NCI-H446 (cell line): ENCODE measurements around the gene WDR45B.
A peak's percentile ranks its signal among the peaks of the same experiment; 100 is the strongest.

Source experiments
- DNase-seq, 2 experiments: peaks; one replicate each; lab custom pipeline; 2025; lab: John Stamatoyannopoulos, UW

The WDR45B gene

GRCh38 chr17:82629748-82630147 is 18.5 kb downstream of the WDR45B start:
- no peak for DNase-seq

GRCh38 chr17:82627405-82627804 is 20.8 kb downstream of the WDR45B start:
- no peak for DNase-seq

GRCh38 chr17:82623707-82624106 is 24.5 kb downstream of the WDR45B start:
- DNase-seq: no peak

DNA sequence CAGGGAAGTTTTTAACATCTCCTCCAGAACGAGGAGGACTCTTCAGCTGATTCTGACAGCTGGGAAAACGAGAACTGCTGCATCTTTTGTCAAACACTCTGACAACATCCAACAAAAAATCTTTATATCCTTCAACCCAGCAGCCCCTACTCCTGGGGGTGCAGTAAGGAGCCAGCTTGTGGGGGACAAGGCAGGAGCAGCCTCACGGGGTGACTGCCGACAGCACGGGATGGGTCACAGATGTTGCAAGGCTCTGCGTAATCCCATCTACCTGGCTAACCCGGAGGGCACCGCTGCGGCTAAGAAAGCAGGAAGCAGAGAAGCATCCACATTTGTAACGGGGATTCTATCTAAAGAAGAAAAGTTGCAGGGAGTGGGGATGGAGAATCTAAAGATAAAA is 28.6 kb downstream of the WDR45B start:
- DNase-seq: no peak

DNA sequence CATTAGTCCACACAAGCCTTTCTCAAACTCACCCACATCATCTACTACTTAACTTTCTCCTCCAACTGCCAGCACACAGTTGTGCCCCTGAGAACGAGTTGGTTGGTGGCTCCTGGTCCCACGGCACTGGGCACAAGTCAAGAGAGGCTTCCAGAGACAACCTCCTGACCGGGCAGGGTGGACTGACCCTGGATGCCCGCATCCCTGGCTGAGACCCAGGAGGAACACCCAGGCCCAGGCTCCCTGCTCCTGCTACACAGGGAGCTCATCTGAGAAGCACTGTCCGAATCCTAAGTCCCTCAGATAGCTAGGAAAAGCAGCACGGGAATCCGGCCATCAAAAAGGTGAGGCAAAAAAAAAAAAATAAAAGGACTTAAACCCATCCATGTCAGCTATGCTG is 29.0 kb downstream of the WDR45B start:
- no peak for DNase-seq

GRCh38 chr17:82616021-82616711 is 32.1 kb downstream of the WDR45B start:
- DNase-seq: no peak

DNA sequence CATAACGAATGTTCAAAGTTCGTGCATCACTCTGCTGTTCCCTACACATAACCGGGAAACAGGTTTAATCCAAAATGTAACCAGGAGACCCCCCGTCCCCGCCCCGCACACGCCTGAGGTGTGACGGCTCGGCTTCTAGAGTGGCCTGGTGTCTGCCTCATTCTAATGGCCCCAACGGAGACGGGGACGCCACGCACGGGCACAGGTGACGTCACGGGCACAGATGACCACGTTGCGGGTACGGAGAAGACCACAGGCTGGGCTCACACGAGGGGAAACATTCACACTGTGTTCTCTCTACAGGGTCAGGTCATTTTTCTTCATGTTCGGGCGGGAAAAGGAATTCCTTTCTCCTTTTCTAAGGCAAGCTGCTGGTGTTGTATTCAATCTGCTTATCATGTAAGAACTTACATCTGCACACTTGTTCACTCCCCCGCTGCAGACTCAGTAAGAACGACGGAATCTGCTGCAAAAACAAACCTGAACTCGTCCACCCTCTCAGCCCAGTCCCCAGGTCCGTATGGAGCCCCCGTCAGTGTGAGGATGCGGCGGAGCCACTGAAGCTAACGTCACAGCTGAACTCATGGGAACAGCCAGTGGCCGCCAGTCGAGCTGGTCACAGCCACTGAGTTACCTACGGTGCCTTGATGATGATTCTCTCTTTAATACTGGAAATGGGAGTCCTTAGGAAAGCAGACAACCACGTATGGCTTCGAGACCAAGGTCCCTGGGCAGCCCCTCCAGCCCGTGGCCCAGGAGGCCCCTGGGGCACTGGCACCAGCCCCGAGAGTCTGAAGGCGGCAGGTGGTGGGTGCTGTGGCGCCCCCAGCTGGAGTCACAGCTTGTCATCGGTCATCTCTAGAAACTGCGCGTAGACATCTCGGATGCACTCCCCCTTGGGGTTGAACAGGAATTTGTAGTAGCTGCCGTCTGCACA is 32.9 kb downstream of the WDR45B start:
- DNase-seq: no peak

- no peak for DNase-seq
Measured at GRCh38 chr17:82614095-82614631, 34.1 kb downstream of the WDR45B start.

DNA sequence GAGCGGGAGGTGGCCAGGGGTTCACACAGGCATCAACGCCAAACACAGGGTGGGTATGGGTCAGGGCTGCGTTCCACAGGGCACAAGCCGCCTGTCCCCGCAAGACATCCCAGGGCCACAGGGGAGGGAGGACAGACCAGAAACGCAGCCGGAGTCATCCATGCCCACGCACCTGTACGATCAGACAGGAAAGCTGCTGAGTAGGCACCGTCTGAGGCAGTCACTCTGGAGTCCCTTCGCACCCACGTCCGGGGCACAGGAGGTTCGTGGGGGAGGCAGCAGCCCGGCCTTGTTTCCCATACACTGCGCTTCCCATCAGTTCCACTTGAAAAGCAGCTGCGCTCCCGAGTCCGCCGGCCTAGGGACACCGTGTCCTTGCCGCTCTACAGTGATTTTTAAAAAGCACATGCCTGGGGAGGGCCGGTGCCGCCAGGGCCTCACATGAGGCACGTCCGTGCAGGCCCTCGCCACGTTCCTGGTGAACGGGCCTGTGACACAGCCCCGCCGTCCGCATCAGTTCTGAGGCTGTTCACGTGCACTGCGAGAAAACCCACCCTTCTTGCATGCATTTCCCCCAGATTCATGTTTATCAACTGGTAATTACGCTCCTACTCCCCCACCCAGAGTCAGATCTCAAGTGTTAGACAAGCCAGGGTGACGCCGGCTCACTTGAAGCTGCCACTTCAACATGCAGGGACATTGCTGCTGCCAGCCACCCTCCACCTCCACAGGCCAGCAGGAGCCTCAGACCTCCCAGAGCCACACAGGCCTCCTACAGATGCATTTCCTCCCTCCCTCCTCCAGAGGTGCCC is 34.8 kb downstream of the WDR45B start:
- no peak for DNase-seq

DNA sequence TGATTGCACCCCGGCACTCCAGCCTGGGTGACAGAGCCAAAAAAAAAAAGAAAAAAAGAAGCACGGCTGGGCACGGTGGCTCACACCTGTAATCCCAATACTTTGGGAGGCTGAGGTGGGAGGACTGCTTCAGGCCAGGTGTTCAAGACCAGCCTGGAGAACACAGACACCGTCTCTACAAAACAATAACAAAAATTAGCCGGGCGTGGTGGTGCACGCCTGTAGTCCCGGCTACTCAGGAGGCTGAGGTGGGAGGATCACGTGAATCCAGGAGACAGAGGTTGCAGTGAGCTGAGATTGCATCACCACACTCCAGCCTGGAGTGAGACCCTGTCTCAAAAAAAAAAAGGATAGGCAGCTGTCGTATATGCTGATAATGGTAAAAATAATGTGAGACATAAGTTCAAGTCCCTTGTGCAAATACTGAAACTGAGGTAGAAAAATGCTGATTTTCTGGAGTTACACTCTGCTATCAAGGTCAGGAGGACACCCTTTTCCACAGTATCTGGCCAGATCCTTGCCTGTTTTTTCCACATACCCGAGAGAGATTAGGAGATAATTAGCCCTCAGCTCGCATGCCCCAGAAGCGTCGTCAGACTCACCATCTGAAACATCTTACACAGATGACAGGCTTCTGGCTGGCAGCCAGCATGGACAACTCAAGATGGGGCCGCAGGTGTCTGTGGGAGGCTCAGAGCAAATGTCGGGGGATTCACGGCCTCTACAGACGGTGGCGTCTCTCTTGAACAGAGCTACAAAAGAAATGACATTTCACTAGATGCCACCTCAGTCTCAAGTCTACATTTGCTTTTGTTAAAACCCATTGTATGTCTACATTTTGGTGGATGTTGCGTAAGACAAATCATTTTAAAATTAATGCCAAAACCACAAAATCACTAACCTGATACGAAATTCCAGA is 36.8 kb downstream of the WDR45B start:
- DNase-seq: peak in 1 of 2 experiments; percentile 57

DNA sequence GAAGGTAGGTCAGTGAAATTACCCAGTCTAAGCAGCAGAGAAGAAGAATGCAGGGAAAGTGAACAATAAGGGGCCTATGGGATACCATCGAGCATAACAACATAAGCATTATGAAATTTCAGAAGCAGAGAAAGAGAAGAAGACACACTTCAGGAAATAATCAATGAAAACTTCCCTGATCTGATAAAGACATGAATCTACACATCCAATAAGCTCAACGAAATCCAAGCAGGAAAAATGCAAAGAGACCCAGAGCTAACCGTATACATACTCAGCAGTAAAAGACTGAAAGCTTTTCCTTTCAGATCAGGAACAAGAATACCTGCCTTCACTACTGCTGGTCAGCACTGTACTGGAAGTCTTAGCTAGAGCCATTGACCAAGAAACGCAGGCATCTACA is 38.6 kb downstream of the WDR45B start:
- no peak for DNase-seq

DNA sequence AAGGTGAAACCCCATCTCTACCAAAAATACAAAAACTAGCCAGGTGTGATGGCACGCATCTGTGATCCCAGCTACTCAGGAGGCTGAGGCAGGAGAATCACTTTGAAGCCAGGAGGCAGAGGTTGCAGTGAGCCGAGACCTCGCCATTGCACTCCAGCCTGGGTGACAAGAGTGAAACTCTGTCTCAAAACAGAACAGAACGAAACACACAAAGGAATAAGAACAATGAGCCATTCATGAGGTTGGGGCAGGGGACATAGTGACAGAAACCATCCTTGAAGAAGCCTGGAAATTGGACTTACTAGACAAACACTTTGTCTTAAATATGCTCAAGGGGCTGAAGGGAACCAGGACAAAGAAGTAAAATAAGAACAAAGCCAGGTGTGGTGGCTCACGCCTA is 39.4 kb downstream of the WDR45B start:
- DNase-seq: no peak

DNA sequence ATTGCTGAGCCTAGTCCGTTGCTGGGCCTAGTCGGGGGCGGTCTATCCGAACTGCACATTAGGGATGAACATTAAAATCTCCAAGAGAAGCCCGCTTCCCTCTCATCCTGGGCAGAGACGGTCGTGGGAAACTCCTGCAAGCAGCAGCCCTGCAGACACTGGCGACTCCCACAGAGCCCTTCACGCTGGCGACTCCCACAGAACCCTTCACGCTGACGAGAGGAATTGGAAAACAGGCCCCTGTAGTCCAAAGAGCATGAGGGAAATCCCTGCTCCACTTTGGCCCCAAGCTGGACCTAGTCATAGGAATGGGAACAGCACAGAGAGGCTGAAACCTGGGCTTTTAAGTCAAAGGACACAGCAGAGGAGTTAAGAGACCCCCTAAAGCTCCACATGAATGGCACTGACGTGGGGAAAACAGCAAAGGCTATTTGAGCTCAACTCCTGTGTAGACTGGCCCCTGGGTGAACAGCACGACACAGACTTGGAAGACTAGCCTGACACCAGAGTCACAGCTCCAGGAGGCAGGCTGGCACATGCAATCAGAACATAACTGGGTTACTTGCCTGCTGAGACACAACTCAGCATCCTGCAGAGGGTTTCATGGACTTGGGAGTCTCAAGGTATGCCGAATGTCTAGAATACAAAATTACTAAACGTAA is 42.2 kb downstream of the WDR45B start:
- DNase-seq: no peak

DNA sequence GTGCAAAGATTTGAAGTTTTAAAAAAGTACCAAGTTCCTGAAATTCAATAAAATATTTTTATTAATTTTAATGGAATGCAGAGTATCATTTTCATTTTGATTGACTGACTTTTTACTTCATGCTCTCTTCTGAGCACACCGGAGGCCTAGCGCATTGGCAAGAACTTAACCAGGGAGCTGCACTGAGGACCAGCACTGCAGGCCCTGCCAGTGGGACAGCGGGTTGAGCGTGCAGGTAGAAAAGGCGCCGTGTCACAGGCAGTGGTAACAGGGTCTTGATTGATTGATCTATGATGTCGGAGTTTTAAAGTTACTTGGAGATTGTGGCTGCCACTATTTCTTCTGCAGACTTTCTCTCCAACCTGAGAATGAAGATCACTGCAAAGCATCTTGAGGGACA is 43.7 kb downstream of the WDR45B start:
- no peak for DNase-seq

- DNase-seq: no peak
Measured at GRCh38 chr17:82603981-82604448, 44.2 kb downstream of the WDR45B start.

DNA sequence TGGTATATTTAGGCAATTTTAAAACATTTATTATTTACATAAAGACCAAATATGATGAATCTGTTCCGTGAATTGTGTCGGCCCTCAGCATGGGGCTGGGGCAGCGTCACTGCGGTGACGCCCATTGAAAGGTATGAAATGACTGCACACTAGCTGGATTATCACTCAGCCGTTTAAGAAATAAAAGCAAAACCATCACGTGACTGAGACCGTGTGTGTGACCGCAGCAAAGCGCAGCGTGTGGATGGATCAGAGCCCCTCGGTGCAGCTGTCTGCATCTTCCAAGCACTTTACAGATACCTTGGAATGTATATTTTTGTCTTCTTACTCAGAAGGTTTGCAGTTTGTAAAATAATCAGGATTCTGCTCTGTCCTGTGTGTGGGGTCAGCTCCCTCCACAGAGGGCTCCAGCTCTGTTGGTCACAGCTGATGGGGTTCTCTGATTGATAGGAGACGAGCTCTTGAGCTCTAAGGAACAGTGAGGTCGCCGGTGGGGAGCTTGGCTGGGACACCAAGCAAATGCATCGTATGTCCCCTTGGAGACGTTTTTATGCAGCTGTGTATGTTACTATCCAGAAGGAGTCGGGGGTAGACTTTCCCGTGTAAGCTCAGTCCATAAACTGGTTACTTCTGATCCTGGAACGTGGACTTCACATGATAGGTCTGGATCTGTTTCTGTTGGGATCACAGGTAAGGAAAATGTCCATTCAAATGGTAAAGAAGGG is 45.1 kb downstream of the WDR45B start:
- no peak for DNase-seq

DNA sequence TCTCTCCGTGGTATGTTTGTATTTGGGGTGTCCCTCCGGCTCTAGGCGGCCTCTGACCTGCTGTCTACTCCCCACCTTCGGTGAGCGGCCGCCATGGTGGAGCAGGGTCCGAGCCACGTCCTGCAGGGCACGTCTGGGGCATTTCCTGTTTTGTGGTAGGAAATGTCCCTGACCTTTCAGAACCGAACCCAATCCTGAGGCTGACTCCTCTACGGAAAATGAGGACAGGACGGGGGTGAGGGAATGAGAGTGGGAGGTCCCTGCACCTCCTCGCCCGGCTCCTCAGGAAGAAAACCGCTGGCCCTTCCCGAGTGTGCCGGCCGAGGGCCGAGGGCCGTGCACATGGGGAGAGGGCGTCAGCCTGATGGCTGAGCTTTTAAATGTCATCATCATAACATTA is 45.8 kb downstream of the WDR45B start:
- no peak for DNase-seq

DNA sequence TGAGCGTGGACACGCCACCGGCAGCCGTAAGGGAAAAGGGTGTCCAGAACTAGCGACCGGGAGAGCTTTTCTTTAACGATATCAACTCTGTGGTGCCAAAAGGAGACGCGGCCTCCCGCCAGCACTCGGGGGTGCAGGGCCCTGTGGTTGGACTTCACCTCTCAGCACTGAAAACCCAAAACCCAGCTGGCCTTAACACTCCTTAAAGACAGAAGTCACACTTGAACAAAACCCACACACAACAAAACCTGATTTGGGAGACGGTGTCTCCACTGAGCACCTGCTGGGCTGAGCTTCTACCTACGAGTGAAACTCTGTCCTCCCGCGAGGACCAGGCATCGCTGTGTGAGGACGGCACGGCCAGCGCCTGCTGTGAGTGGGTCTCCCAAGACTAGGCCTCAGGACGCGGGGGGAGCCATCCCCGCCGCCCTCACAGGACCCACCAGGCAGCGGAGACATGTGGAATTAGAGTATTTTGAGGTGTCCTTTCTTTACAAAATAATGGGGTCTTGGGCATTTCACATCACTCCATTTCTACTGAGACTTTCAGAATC is 46.7 kb downstream of the WDR45B start:
- no peak for DNase-seq

DNA sequence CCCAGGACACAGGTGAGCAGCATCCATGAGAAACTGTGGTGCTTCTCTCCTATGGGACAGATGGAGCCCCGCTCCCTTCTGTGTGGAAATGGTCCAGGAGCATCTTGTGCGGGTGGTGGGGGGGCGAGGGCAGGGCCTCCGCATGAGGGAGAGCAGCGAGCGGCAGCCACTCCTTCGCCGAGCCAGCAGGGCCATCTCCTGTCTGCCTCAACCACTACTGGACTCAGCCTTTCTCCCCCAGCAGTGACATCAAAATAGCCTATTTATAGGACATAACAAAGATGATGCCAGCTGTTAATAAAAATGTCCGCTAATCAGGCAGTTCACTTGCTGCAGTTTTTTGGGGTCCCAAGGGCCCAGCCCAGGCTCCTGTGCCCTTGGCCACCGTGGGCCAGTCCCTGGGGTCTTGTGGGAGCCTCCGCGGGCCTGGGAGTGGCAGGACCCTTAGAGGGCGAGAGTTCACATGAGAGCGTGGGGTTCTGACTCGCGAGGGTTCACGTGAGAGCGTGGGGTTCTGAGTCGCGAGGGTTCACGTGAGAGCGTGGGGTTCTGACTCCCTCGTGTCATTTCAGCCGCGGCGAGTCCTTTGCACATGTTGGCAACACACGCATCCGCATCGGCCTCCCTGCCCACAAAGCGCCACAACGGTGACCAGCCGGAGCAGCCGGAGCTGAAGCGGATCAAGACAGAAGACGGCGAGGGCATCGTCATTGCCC is 47.4 kb downstream of the WDR45B start:
- no peak for DNase-seq
